HepG2 (cell line): ENCODE data around the gene TAS1R3. TPM values are rescaled to one million over a fixed set of nuclear protein-coding genes. Genes with fewer than 3 reads are reported as not detected.

ENCODE experiments used
- AGO1 ChIP-seq: fragments of 200-400 bp; formaldehyde crosslinking; IDR thresholded peaks from 2 replicates; pipeline ENCODE4 v1.6.1; 2017; ENCODE audit warnings: mild to moderate bottlenecking, low read depth, low read length, moderate library complexity; ENCODE audit not compliant: poor library complexity, severe bottlenecking
- ARNT2 ChIP-seq: sonication (generic); formaldehyde crosslinking; IDR thresholded peaks from 2 replicates; pipeline ENCODE4 v1.8.0; 2022; ENCODE audit warnings: mild to moderate bottlenecking, low read depth, missing genetic modification reagents, moderate library complexity
- CAMTA2 ChIP-seq: sonication (generic); formaldehyde crosslinking; IDR thresholded peaks from 2 replicates; pipeline ENCODE4 v1.4.0; 2020; ENCODE audit warnings: mild to moderate bottlenecking, missing genetic modification reagents, borderline replicate concordance
- HOXA9 ChIP-seq: sonication (generic); formaldehyde crosslinking; IDR thresholded peaks from 2 replicates; pipeline ENCODE4 v1.8.1; 2022; ENCODE audit warnings: missing genetic modification reagents, mild to moderate bottlenecking, moderate library complexity, borderline replicate concordance
- KDM5B ChIP-seq: sonication (generic); formaldehyde crosslinking; IDR thresholded peaks from 2 replicates; pipeline ENCODE4 v1.4.0; 2020; ENCODE audit warnings: missing genetic modification reagents, mild to moderate bottlenecking, borderline replicate concordance
- MYC ChIP-seq: sonication (generic); formaldehyde crosslinking; IDR thresholded peaks from 2 replicates; pipeline ENCODE4 v1.9.0; 2021; ENCODE audit warnings: missing genetic modification reagents, borderline replicate concordance
- ONECUT2 ChIP-seq: sonication (generic); formaldehyde crosslinking; IDR thresholded peaks from 2 replicates; pipeline ENCODE4 v1.4.0; 2020; ENCODE audit warnings: missing genetic modification reagents
- RAD21 ChIP-seq: fragments of 450-650 bp; formaldehyde crosslinking; IDR thresholded peaks from 2 replicates; pipeline ENCODE4 v1.5.0; 2020; ENCODE audit warnings: mild to moderate bottlenecking
- U2AF2 ChIP-seq: fragments of 200-400 bp; formaldehyde crosslinking; IDR thresholded peaks from 2 replicates; pipeline ENCODE4 v1.6.1; 2017; ENCODE audit warnings: low read depth, mild to moderate bottlenecking, low read length
- ZBTB38 ChIP-seq: sonication (generic); formaldehyde crosslinking; IDR thresholded peaks from 2 replicates; pipeline ENCODE4 v1.5.1; 2020; ENCODE audit warnings: mild to moderate bottlenecking, missing genetic modification reagents
- ZFP36L1 ChIP-seq: sonication (generic); formaldehyde crosslinking; IDR thresholded peaks from 2 replicates; pipeline ENCODE4 v1.8.0; 2022; ENCODE audit warnings: mild to moderate bottlenecking, missing genetic modification reagents, moderate library complexity
- ZNF121 ChIP-seq: sonication (generic); formaldehyde crosslinking; IDR thresholded peaks from 2 replicates; pipeline ENCODE4 v1.5.0; 2020; ENCODE audit warnings: mild to moderate bottlenecking, missing genetic modification reagents
- ZNF138 ChIP-seq: sonication (generic); formaldehyde crosslinking; IDR thresholded peaks from 2 replicates; pipeline ENCODE4 v1.5.0; 2020; ENCODE audit warnings: mild to moderate bottlenecking, low read depth, missing genetic modification reagents
- ZNF432 ChIP-seq: sonication (generic); formaldehyde crosslinking; IDR thresholded peaks from 2 replicates; pipeline ENCODE4 v1.5.0; 2020; ENCODE audit warnings: missing genetic modification reagents, mild to moderate bottlenecking, borderline replicate concordance
- ZNF614 ChIP-seq: IDR thresholded peaks from 2 replicates; pipeline ENCODE4 v1.6.1; 2018; ENCODE audit warnings: missing biosample characterization, missing genetic modification reagents, inconsistent platforms, borderline replicate concordance
- ZNF773 ChIP-seq: sonication (generic); formaldehyde crosslinking; IDR thresholded peaks from 2 replicates; pipeline ENCODE4 v1.4.0; 2020; ENCODE audit warnings: missing genetic modification reagents, borderline replicate concordance
- ZSCAN21 ChIP-seq: sonication (generic); formaldehyde crosslinking; IDR thresholded peaks from 2 replicates; pipeline ENCODE4 v1.8.0; 2022; ENCODE audit warnings: mild to moderate bottlenecking, missing genetic modification reagents, moderate library complexity, borderline replicate concordance
- polyA plus RNA-seq, 8 experiments: library from polyadenylated mRNA; depleted of rRNA in 3 of 8; stranded (reverse) in 7 of 8; unstranded in 1 of 8; fragments of >200 nt; fragmentation: Illumina TruSeq in 4 of 8; extraction: Trizol in 4 of 8; gene quantifications; 2 replicates each; pipeline versions ENCODE4 v1.2.1 to v1.2.3, GENCODE V29; 2011 to 2016; ENCODE audit warnings: low read depth in 4 of 8, missing spikeins in 1 of 8, mixed read lengths in 1 of 8; ENCODE audit not compliant: insufficient read depth in 1 of 8
- total RNA-seq, 5 experiments: library from RNA; depleted of rRNA; stranded (reverse); fragments of >200 nt; fragmentation: Illumina TruSeq; extraction: Trizol; gene quantifications; 2 replicates each; pipeline ENCODE4 v1.2.3, GENCODE V29; 2016; ENCODE audit warnings: low read depth in 1 of 5
- TF ChIP-seq, protein P1 (sequence below): sonication (generic); formaldehyde crosslinking; IDR thresholded peaks from 2 replicates; pipeline ENCODE4 v1.8.1; 2023; ENCODE audit warnings: mild to moderate bottlenecking, missing genetic modification reagents
- TF ChIP-seq, protein P2 (sequence below), 2 experiments: sonication (generic) in 1 of 2; formaldehyde crosslinking in 1 of 2; IDR thresholded peaks; 2 replicates each; pipeline versions ENCODE4 v1.4.0 to v1.6.1; 2018 to 2020; ENCODE audit warnings: missing genetic modification reagents in 2 of 2, borderline replicate concordance in 1 of 2, low read depth in 1 of 2, mild to moderate bottlenecking in 1 of 2, missing biosample characterization in 1 of 2
- TF ChIP-seq, protein P3 (sequence below): IDR thresholded peaks from 2 replicates; pipeline ENCODE4 v1.6.1; 2016; ENCODE audit warnings: mild to moderate bottlenecking
- TF ChIP-seq, protein P4 (sequence below): sonication (generic); formaldehyde crosslinking; IDR thresholded peaks from 2 replicates; pipeline ENCODE4 v1.4.0; 2020; ENCODE audit warnings: low read depth, mild to moderate bottlenecking, missing genetic modification reagents
- TF ChIP-seq, protein P5 (sequence below): IDR thresholded peaks from 2 replicates; pipeline ENCODE4 v1.6.1; 2016; ENCODE audit warnings: low read depth, control low read depth

The TAS1R3 gene
- total and polyA plus RNA-seq, 2 of the 13 experiments (the other 11 are each of a cell fraction or from before 2014, with no cell fraction given), result 0.13 to 0.15 TPM

DNA sequence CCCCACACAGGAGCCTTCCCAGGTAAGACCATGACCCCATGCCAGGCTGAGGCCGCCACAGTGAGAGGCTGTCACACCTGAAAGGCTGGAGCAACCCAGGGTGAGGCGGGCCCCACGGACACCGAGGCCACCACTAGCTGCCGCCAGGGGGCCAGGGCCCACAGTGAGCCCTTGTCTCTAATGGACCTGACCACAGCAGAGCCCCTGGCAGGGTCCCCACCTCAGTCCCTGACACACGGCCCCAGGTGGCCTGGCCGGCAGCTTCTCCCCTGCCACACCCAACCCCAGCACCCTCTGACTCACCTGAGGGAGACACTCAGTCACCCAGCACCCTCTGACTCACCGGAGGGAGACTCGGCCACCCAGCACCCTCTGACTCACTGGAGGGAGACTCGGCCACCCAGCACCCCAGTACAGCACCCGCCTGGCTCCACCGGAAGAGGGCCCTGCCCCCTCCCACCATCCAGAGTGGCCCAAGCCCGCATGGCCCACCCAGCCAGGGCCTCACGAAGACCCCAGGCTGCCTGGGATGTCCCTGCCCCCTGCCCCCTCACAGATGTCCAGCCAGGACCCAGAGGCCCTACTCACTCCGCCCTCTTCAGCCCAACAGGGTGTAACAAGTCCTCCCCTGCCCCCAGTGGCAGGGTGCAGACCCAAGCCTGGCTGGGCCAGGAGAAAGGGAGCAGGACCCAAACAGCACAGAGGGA, 13.7 kb downstream of the TAS1R3 start (continued):
- TF ChIP-seq, protein P1, sequence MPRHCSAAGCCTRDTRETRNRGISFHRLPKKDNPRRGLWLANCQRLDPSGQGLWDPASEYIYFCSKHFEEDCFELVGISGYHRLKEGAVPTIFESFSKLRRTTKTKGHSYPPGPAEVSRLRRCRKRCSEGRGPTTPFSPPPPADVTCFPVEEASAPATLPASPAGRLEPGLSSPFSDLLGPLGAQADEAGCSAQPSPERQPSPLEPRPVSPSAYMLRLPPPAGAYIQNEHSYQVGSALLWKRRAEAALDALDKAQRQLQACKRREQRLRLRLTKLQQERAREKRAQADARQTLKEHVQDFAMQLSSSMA, result no peak
- TF ChIP-seq HOXA9 (CRISPR knock-in tag) (no peak), U2AF2 (no peak), ZFP36L1 (CRISPR knock-in tag) (no peak), ONECUT2 (CRISPR knock-in tag) (no peak), ZNF614 (CRISPR knock-in tag) (no peak), ZBTB38 (peak; percentile 33; the same call in 1 of the 2 replicates), ZNF121 (CRISPR knock-in tag) (no peak), ZSCAN21 (peak; percentile 100), ZNF138 (CRISPR knock-in tag) (no peak), ZNF432 (CRISPR knock-in tag) (no peak), KDM5B (CRISPR knock-in tag) (0 out of 2 replicates have a peak, but pooled peaks have one; percentile 6), ZNF773 (CRISPR knock-in tag) (no peak), ARNT2 (CRISPR knock-in tag) (0 out of 2 replicates have a peak, but pooled peaks have one; percentile 37), AGO1 (peak; percentile 34), RAD21 (peak; percentile 71), CAMTA2 (CRISPR knock-in tag) (0 out of 2 replicates have a peak, but pooled peaks have one; percentile 24), MYC (CRISPR knock-in tag) (no peak)
- TF ChIP-seq, protein P2, sequence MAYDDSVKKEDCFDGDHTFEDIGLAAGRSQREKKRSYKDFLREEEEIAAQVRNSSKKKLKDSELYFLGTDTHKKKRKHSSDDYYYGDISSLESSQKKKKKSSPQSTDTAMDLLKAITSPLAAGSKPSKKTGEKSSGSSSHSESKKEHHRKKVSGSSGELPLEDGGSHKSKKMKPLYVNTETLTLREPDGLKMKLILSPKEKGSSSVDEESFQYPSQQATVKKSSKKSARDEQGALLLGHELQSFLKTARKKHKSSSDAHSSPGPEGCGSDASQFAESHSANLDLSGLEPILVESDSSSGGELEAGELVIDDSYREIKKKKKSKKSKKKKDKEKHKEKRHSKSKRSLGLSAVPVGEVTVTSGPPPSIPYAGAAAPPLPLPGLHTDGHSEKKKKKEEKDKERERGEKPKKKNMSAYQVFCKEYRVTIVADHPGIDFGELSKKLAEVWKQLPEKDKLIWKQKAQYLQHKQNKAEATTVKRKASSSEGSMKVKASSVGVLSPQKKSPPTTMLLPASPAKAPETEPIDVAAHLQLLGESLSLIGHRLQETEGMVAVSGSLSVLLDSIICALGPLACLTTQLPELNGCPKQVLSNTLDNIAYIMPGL (CRISPR knock-in tag; IDR thresholded peaks at IDR 0.05; ENCODE audit: borderline replicate concordance in 1 of 2, low read depth in 1 of 2), result peak in 1 of 2 experiments; percentile 19; a peak in 1 of 4 replicates
- TF ChIP-seq, protein P3, sequence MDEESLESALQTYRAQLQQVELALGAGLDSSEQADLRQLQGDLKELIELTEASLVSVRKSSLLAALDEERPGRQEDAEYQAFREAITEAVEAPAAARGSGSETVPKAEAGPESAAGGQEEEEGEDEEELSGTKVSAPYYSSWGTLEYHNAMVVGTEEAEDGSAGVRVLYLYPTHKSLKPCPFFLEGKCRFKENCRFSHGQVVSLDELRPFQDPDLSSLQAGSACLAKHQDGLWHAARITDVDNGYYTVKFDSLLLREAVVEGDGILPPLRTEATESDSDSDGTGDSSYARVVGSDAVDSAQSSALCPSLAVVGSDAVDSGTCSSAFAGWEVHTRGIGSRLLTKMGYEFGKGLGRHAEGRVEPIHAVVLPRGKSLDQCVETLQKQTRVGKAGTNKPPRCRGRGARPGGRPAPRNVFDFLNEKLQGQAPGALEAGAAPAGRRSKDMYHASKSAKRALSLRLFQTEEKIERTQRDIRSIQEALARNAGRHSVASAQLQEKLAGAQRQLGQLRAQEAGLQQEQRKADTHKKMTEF (CRISPR knock-in tag), result no peak
- TF ChIP-seq, protein P4, sequence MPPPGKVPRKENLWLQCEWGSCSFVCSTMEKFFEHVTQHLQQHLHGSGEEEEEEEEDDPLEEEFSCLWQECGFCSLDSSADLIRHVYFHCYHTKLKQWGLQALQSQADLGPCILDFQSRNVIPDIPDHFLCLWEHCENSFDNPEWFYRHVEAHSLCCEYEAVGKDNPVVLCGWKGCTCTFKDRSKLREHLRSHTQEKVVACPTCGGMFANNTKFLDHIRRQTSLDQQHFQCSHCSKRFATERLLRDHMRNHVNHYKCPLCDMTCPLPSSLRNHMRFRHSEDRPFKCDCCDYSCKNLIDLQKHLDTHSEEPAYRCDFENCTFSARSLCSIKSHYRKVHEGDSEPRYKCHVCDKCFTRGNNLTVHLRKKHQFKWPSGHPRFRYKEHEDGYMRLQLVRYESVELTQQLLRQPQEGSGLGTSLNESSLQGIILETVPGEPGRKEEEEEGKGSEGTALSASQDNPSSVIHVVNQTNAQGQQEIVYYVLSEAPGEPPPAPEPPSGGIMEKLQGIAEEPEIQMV (CRISPR knock-in tag), result no peak
- TF ChIP-seq, protein P5, sequence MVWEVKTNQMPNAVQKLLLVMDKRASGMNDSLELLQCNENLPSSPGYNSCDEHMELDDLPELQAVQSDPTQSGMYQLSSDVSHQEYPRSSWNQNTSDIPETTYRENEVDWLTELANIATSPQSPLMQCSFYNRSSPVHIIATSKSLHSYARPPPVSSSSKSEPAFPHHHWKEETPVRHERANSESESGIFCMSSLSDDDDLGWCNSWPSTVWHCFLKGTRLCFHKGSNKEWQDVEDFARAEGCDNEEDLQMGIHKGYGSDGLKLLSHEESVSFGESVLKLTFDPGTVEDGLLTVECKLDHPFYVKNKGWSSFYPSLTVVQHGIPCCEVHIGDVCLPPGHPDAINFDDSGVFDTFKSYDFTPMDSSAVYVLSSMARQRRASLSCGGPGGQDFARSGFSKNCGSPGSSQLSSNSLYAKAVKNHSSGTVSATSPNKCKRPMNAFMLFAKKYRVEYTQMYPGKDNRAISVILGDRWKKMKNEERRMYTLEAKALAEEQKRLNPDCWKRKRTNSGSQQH (CRISPR knock-in tag), result no peak
- TF ChIP-seq, all 625 proteins: peak for 40
